Sciatic nerve (tissue), 2 donors: Measurements from ENCODE around the gene PRKG1. TPM values are rescaled to one million over a fixed set of nuclear protein-coding genes. Genes with fewer than 3 reads are reported as not detected.
A peak's percentile ranks its signal among the peaks of the same experiment; 100 is the strongest.

Experiments used
- ATAC-seq: fragments of 200-7000 bp; cut with Tn5 transposase; one replicate; pipeline ENCODE4 v1.9.1; 2020; ENCODE audit warnings: mild to moderate bottlenecking, moderate library complexity
- DNase-seq: peaks from one replicate; pipeline ENCODE4 v3.0.0-alpha.2; 2020; ENCODE audit warnings: low spot score
- intact Hi-C: fragments of 100-400 bp; cut with DNase I; formaldehyde crosslinking; loops from one replicate; pipeline ENCODE4 v1.14.2; 2022
- total RNA-seq: library from RNA; stranded (reverse); fragmentation: NEBNext Ultra II Directional; extraction: Animal tissue kit (Norgen Biotek cat#: 25700); gene quantifications from one replicate; pipeline ENCODE4 v1.2.1, GENCODE V29; 2021
- donor health status: DM: no; HTN: no; CAD: no.
- donor health status: DM: no; HTN: no; CAD: no.

The PRKG1 gene
- total RNA-seq = 20.0 TPM

GRCh38 chr10:51074238-51075028, at the start of gene PRKG1:
Gene PRKG1, plus strand, starts transcription at chr10:51074487.
- ATAC-seq = peak; percentile 92
- intact Hi-C loops = no loop called here
- peak; percentile 80 for DNase-seq

- intact Hi-C loops = no loop called here
- no peak for DNase-seq
- peak; percentile 35 for ATAC-seq
Observed at GRCh38 chr10:51028420-51028819, 45.9 kb upstream of the PRKG1 start.

- ATAC-seq (peak; percentile 54), DNase-seq (no peak)
- intact Hi-C loops = no loop called here
Observed at GRCh38 chr10:51029172-51029641, 45.1 kb upstream of the PRKG1 start.

- ATAC-seq = no peak
- intact Hi-C loops = no loop called here
- DNase-seq = no peak
Observed at GRCh38 chr10:51030480-51030879, 43.8 kb upstream of the PRKG1 start.

GRCh38 chr10:51031950-51032349, 42.3 kb upstream of the PRKG1 start:
- no peak for DNase-seq
- intact Hi-C loops = no loop called here
- no peak for ATAC-seq

GRCh38 chr10:51034769-51035168, 39.5 kb upstream of the PRKG1 start:
- no peak for DNase-seq
- ATAC-seq = no peak
- intact Hi-C loops = no loop called here

- intact Hi-C loops = no loop called here
- no peak for ATAC-seq
- no peak for DNase-seq
Observed at GRCh38 chr10:51035344-51035743, 38.9 kb upstream of the PRKG1 start.

- DNase-seq = no peak
- no peak for ATAC-seq
- intact Hi-C loops = no loop called here
Observed at GRCh38 chr10:51045871-51046270, 28.4 kb upstream of the PRKG1 start.

GRCh38 chr10:51046654-51047053, 27.6 kb upstream of the PRKG1 start:
- no peak for DNase-seq
- no peak for ATAC-seq
- intact Hi-C loops = no loop called here

GRCh38 chr10:51047857-51048256, 26.4 kb upstream of the PRKG1 start:
- DNase-seq (no peak), ATAC-seq (peak; percentile 88)

GRCh38 chr10:51048792-51049191, 25.5 kb upstream of the PRKG1 start:
- intact Hi-C loops = no loop called here
- DNase-seq = no peak
- no peak for ATAC-seq

More at GRCh38 chr10:51047857-51048256, 26.4 kb upstream of the PRKG1 start:
- intact Hi-C loops = no loop called here

GRCh38 chr10:51052163-51052562, 22.1 kb upstream of the PRKG1 start:
- ATAC-seq (no peak), DNase-seq (no peak)
- intact Hi-C loops = no loop called here

GRCh38 chr10:51057925-51058324, 16.4 kb upstream of the PRKG1 start:
- intact Hi-C loops = no loop called here
- ATAC-seq (no peak), DNase-seq (no peak)

- intact Hi-C loops = no loop called here
- DNase-seq (no peak), ATAC-seq (no peak)
Observed at GRCh38 chr10:51063166-51063565, 11.1 kb upstream of the PRKG1 start.

GRCh38 chr10:51063659-51064535, 10.4 kb upstream of the PRKG1 start:
- intact Hi-C loops = no loop called here
- no peak for DNase-seq
- peak; percentile 58 for ATAC-seq

GRCh38 chr10:51066231-51066630, 8.1 kb upstream of the PRKG1 start:
- DNase-seq (no peak), ATAC-seq (no peak)
- intact Hi-C loops = no loop called here

- no peak for DNase-seq
Observed at GRCh38 chr10:51072210-51072609, 2.1 kb upstream of the PRKG1 start.

GRCh38 chr10:51072921-51073434, 1.3 kb upstream of the PRKG1 start:
- no peak for ATAC-seq
- DNase-seq = no peak
- intact Hi-C loops = no loop called here

More at GRCh38 chr10:51072210-51072609, 2.1 kb upstream of the PRKG1 start:
- ATAC-seq = no peak
- intact Hi-C loops = no loop called here

- peak; percentile 67 for DNase-seq
- peak; percentile 66 for ATAC-seq
- intact Hi-C loops = no loop called here
Observed at GRCh38 chr10:51073453-51074237, 642 bp upstream of the PRKG1 start.
